ENCODE results near the gene IGIP. TPM values are rescaled to one million over a fixed set of nuclear protein-coding genes. Genes with fewer than 3 reads are reported as not detected.

Gene IGIP
- total and polyA plus RNA-seq, 2 of the 8 experiments (the other 6 are each of a cell fraction or from before 2014, with no cell fraction given), result 0.32 to 0.69 TPM

DNA sequence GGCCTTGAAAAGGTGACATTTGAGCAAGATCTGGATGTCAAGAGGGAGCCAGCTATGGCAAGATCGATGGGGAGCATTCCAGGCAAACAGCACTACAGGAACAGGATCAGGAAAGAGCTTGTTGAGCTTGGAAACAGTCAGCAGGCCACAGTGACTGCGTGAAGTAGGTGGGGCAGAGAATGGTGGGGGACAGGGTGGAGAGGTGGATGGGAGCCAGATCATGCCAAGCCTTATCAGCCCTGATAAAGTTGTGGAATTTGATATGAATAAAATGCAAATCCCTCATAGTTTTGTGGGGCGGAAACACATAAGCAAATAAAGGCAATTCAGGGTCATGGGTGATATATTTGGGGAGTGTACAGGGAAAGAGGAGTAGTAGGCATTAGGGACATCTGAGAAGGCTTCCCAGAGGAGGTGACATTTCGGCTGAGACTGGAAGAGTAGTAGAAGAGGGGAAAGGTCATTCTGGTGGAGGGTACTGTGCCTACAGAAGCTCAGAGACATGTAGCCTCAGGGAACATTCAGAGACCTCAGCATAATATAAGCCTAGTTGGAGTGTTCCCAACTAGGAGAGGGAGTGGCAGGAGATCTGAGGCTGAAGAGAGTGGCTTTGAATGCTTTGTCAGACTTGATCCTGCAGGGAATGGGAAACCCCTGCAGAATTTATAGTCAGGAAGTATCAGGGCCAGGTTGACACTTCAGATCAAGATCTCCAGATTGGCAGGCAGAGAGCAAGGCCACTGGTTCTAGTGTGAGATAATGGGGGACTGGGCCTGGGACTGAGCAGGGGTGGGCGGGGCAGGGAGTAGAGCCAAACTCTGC is 39.6 kb downstream of the IGIP start (continued):
- TF ChIP-seq NANOG (IDR thresholded peaks at IDR 0.05; ENCODE audit: insufficient read depth, low read depth, low read length, poor library complexity, severe bottlenecking), result no peak
- no peak for TF ChIP-seq CREB1 (IDR thresholded peaks at IDR 0.05)
- TF ChIP-seq RAD21 (IDR thresholded peaks at IDR 0.05 in 1 of 2, conservative IDR thresholded peaks at IDR 0.05 in 1 of 2; ENCODE audit: low read depth in 2 of 2, low read length in 2 of 2), result no peak

Data from H1 (cell line).